Measurements from ENCODE around the gene KNCN.

The KNCN gene

DNA sequence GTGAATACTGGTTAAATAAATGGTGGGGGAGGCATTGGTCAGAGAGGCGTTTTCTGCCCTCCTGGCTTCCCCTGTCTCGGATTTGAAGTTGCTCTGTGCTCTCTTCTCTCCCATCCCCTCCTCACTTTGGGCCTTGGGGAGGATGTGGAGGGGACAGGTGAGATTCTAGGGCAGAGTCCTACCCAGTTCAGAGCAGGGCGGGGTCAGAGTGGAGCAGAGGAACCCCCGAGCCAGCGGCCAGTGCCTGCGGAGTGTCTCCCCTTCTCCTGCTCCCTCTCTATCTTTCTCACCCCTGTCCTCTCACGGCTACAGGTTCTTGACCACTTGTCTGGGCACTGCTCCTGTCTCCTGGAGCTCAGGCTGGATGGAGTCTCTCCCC lies 8.1 kb downstream of the KNCN start:
- no peak for DNase-seq

- DNase-seq = no peak
These were observed 11.5 kb downstream of the KNCN start for GRCh38 chr1:46539972-46540371.

DNA sequence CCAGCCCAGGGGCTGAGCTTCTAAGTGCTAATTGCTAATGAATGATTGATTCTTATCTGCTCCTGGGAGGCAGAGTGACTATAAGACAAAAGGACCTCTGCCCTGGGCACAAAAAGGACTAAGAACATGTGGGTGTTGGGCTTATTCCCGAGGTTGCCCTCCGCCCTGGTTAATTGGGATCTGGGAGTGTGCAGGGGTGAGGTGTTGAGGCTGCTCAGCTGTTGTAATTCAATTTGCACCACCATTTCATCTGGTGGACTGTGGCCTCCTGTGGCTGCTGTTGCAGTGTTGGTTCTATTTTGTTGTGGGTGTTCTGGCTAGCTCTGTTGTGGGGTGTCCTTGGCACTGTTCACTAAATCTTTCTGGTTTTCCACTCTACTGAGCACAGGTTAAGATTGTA lies 13.3 kb downstream of the KNCN start:
- DNase-seq = no peak

DNA sequence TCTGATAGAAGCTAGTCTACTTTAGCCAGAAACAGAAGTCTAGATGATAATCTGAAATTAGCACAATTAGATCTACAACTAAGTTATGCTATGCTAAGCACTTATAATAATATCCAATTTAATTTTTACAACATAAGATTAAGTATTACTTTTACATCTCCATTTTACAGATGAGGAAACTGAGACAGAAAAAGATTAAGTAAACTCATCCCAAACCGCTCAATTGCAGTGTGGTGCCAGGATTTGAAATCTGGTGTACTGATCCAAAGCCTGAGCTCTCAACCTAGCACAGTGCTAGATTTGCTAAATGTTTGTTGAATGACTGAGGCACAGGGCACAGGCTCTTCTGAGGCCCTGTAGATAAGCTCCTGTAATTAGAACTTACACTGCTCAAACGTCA lies 13.8 kb downstream of the KNCN start:
- DNase-seq = no peak

DNA sequence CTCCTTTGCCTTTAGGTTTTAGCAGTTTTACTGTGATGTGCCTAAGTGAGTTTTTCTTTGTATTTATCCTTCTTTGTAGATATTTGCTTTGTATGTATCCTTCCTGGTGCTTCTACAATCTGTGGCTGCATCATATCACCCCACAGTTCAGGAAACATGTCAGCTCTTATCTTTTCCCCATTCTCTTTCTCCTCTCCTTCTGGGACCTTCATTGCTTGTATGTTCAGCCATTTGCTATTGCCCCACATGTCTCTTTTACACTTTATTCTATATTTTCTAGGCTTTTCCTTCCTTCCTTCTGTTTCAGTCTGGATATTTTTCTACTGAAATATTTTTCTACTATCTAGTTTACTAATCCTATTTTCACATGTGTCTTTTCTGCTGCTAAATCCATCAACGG lies 14.9 kb downstream of the KNCN start:
- no peak for DNase-seq

DNA sequence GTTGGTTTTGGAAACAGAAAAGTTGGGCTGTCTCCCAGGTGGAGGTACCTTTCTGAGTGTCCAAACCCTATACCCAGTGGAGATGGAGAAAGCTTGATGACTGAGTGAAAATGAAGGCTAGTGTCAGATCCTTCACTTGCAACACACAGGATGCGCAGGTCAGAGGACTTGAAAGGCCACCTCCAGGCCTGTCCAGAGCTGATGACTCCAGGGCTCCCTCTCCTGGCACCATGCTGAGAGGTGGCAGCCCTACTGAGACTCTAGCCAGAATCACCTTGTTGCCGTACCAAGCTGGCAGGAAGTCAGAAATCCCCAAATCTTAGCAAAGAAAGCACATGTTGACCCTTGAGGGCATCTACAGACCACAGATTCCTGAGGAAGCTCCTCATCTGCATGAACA lies 16.4 kb downstream of the KNCN start:
- peak in 1 of 2 donors; percentile 15 for DNase-seq

DNA sequence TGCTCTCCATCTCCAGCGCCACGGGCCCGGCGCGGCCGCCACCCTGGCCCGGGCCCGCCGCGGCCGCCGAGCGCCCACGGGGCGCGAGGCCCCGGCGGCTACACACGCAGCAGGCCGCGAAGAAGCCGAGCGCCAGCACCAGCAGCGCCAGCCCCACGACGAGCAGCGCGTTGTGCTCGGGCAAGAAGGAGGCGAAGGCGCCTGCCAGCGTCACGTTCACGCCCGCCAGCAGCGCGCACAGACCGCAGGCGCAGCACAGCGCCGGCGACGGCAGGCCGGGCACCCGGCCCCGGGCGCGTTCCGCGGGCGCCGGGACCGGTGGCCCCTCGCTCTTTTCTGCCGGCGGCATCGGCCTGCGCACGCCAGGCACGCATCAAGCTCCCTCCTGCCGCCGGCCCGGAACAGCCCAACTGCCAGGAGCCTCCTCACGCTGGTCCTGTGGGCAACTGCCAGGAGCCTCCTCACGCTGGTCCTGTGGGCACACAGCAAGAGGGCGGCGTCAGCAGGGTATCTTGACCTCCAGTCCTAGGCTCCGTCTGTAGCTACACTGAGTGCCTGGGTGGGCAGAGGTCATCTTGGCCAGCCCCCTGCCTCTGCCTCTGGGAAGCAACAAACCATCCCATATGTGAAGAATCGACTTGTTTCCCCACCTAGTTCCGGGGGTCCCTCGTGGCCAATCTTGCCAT lies 18.1 kb downstream of the KNCN start:
- peak; percentile 47 to 55 for DNase-seq

DNA sequence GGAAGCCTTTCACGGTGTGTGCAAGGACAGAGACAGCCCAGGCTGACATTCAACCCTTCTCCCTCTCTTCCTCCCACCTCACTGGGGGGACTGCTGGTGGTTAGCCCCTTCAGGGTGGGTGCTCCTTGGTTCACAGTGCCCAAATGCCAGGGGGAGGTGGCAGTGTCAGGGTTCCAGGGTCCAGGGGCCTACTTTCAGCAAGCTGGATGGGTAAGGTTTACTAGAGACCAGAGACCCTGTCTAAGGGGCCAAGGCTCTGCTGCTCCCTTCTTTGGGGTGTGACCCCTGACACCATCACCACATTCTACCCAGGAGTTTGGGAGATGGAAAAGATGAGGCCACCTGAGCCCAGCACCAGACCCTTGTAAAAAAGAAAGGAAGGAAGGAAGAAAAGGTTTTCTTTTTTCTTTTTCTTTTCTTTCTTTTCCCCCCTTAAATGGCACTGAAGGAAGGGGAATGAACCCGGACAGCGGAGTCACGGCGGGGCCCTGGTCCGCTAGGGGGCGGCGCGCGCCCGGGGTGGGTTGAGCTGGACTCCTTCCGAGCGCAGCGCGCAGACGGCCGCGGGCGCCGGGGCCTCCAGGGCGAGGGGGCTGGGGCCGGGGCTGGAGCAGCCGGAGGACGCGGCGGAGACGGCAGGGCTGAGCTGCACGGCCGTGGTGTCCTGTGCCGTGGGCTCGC lies 18.8 kb downstream of the KNCN start:
- peak; percentile 70 to 71 for DNase-seq

- DNase-seq = no peak
These were observed 19.4 kb downstream of the KNCN start for GRCh38 chr1:46532095-46532494.

DNA sequence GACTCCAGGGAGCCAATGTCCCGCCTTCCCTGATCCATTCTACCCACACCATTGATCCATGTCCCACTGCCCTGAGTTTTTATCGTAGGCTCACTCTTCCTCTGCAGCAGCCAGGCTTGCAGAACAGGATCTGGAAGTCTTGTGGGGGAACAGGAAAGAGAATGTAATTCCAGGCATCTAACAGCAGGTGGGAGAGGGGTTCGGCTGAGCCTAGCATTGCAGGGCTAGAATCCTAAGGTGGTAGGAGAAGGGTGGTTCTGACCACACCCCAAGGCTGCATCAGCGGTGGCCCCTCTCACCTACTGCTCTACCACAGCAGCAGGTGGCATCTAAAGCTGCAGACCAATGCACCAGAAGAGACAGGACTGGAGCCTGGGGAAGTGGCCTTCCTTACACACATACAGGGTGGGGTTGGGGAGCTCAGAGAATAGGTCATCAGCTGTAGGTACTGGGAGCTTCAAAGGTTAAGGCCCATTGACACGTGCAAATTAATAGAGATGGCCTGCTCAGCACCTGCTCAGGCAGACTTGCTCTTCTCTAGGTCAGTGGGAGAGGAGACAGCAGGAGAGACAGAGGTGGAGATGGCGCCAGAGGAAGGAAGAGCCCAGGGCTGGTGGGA lies 20.5 kb downstream of the KNCN start:
- no peak for DNase-seq

- DNase-seq = no peak
These were observed 21.1 kb downstream of the KNCN start for GRCh38 chr1:46530311-46530710.

- no peak for DNase-seq
These were observed 22.3 kb downstream of the KNCN start for GRCh38 chr1:46529031-46529630.

DNA sequence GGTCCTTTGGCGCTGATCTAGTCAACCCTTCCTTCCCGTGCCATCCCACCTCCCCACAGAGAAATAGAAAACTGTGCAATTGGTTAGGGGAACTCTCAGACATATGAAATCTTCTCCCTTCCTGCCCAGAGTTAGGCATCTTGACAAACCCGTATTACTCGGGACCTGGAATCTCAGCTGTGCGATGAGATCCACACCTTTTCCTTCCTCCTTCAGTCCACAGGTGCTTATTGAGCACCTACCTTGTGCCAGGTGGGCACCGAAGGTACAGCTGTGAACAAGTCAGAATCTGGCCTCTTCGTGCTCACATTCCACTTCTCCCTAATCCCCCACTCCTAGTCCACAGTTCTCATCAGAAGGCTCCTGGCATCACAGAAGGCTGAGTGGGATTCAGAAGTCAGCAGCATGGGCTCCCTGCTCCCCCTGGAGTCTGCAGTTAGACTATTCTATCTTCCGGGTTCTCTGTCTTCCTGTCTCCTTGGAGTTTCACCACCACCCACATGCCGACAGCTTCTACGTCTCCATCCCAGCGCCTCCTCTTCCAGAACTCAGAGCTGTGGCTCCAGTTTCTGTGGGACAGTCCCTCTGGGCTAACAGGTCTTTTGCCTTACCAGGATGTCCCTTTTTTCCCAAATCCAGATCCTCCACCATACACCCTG lies 23.0 kb downstream of the KNCN start:
- no peak for DNase-seq

- peak; percentile 63 to 69 for DNase-seq
These were observed 23.8 kb downstream of the KNCN start for GRCh38 chr1:46527474-46528296.

DNA sequence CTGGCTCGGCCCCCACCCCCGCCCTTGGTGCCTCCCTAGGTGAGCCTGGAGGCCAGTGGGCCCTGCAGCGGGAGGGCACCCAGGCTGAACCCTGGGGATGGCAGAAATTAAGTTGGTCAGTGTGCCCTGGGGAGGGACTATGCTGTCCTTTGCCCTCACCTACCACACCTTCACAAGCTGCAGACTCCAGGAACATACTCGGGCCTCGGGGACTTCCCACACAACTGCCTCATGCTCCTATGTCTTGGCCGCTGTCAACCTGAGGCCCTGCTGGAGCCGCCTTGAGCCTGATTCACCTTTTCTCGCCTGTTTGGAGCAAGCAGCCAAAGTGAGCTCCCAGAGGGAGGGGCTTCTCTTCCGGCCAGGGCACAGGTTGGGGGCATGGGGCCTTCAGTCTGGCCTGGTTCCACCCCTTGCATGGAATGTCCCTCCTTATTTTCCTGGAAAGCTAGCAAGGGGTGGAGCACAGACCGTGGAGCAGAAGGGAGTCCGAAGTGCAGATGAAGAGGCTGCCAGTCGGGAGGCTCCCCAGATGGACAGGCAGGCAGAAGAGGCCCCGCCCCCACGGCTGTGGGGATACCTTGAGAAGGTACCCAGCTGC lies 24.7 kb downstream of the KNCN start:
- no peak for DNase-seq

- no peak for DNase-seq
These were observed 25.3 kb downstream of the KNCN start for GRCh38 chr1:46526013-46526690.

DNA sequence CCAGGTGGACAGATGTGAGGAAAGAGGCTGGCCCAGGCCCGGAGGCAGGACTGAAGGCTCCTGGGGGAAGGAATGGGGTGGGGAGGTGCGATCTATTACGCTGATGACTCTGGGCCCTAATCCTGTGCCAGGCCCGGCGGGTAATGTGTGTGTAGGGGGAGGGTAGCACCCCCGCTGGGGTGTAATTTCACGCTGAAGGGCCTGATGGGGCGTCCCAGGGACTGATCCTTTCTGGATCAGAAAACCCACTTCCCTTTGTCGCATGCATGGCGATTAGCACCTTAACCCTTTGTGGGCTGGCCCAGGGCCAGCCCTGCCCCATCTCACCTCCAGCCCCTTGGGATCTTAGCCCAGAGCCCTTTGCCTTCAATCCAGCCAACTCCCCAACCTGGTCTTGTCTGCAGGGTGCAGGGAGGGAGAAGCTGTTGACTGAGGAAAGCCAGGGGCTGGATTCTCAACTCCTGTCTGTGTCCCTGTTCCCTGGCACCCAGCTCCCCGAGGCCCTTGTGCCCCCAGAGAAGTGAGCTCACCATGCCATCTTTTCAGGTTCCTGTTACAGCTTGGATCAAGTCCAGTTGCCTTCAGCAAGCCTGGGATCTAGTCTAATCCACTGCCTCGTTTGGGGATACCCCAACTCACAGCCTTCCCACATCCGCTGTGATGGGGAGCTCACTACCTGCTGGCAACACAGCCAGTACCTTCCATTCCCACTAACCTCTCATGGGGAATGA lies 26.0 kb downstream of the KNCN start:
- DNase-seq = no peak

DNA sequence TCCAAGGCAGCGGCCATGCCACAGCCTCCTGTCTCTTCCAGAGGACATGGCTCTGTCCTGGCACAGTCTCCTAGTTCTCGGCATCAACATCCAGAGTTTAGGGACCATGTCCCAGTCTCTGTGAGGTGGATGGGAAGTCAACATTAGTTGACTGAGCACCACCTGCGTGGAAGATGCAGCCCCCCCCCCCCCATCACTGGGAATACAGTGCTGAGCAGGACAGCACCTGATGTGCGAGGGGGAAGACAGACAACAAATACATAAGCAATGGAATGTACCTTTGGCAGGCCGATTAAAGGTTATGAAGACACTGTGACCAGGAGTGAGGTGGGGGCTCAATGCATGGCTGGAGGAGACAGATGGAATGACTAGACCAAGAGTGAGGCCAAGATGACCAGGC lies 26.6 kb downstream of the KNCN start:
- no peak for DNase-seq

- no peak for DNase-seq
These were observed 27.7 kb downstream of the KNCN start for GRCh38 chr1:46523496-46524353.

DNA sequence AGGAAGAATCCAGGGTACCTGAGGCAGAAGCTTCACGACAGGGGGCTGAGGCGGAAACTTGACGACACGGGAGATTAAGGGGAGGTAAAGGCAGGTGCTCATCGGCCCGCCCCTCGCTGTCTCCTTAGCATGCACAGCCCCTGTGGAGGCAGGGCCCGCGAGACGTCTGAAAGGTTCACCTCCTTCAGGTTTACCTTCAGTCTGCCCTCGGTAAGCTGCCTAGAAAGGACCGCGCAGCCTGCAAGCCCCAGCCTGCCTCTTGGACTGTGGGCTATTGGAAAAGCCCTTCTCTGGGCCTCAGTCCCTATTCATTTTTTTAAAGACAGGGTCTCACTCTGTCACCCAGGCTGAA lies 28.5 kb downstream of the KNCN start:
- DNase-seq = no peak

Data from activated CD4-positive, alpha-beta T cell treated with anti-CD3 and anti-CD28 coated beads for 4 hours (primary cell).